GM06990 (cell line): ENCODE data around the gene UPK2.
A peak's percentile ranks its signal among the peaks of the same experiment; 100 is the strongest.

ENCODE experiments used
- DNase-seq: peaks from one replicate; pipeline ENCODE4 v3.0.0-alpha.2; 2011; ENCODE audit not compliant: insufficient read length; ENCODE audit errors: extremely low read depth
- H3K27me3 ChIP-seq: replicated peaks from 2 replicates; pipeline ENCODE4 v1.6.0; 2011; ENCODE audit warnings: low read length; ENCODE audit not compliant: control insufficient read depth, insufficient read depth
- H3K36me3 ChIP-seq: 2 replicates; pipeline ENCODE4 v1.5.1; 2011; ENCODE audit warnings: low read length; ENCODE audit not compliant: control insufficient read depth, insufficient read depth
- H3K4me3 ChIP-seq: replicated peaks from 2 replicates; pipeline ENCODE4 v1.5.1; 2011; ENCODE audit warnings: low read depth, mild to moderate bottlenecking, control low read depth, low read length
- CTCF ChIP-seq: IDR thresholded peaks from 2 replicates; pipeline ENCODE4 v1.5.1; 2011; ENCODE audit warnings: low read length, control low read depth, mild to moderate bottlenecking, inconsistent platforms; ENCODE audit not compliant: insufficient read depth, poor library complexity, severe bottlenecking

The UPK2 gene

GRCh38 chr11:118928870-118929500 lies 27.1 kb upstream of the UPK2 start:
- DNase-seq = no peak
- no peak for TF ChIP-seq CTCF
- Histone ChIP-seq H3K4me3 (peak overlapping the region; percentile 70), H3K36me3 (no peaks in the 10 kb centered on the region), H3K27me3 (no peaks in the 10 kb centered on the region)

- no peak for TF ChIP-seq CTCF
- peak; percentile 69 for DNase-seq
- Histone ChIP-seq H3K27me3 (no peaks in the 10 kb centered on the region), H3K36me3 (no peaks in the 10 kb centered on the region), H3K4me3 (peak overlapping the region; percentile 70)
Observed at GRCh38 chr11:118929501-118930093, 26.5 kb upstream of the UPK2 start.

- DNase-seq = peak; percentile 74
Observed at GRCh38 chr11:118930094-118930712, 25.9 kb upstream of the UPK2 start.

GRCh38 chr11:118931571-118931970 lies 24.5 kb upstream of the UPK2 start:
- TF ChIP-seq CTCF = no peak
- no peaks in the 10 kb centered on the region for H3K27me3 ChIP-seq
- no peak for DNase-seq
- no peak overlapping the region for H3K4me3 ChIP-seq
- no peaks in the 10 kb centered on the region for H3K36me3 ChIP-seq

More at GRCh38 chr11:118930094-118930712, 25.9 kb upstream of the UPK2 start:
- H3K4me3 ChIP-seq = peak overlapping the region; percentile 70
- H3K36me3 ChIP-seq = no peaks in the 10 kb centered on the region
- H3K27me3 ChIP-seq = no peaks in the 10 kb centered on the region
- TF ChIP-seq CTCF = peak; percentile 88

GRCh38 chr11:118933486-118933885 lies 22.6 kb upstream of the UPK2 start:
- Histone ChIP-seq H3K27me3 (no peaks in the 10 kb centered on the region), H3K4me3 (no peak overlapping the region), H3K36me3 (no peaks in the 10 kb centered on the region)
- DNase-seq = no peak
- TF ChIP-seq CTCF = no peak

- no peak for DNase-seq
- Histone ChIP-seq H3K4me3 (no peak overlapping the region), H3K36me3 (no peaks in the 10 kb centered on the region), H3K27me3 (no peaks in the 10 kb centered on the region)
- TF ChIP-seq CTCF = no peak
Observed at GRCh38 chr11:118935376-118935775, 20.7 kb upstream of the UPK2 start.
